ENCODE results near the gene RTL1. TPM values are rescaled to one million over a fixed set of nuclear protein-coding genes. Genes with fewer than 3 reads are reported as not detected.
A peak's percentile ranks its signal among the peaks of the same experiment; 100 is the strongest.

The RTL1 gene
- total and polyA plus RNA-seq, 2 of the 13 experiments (the other 11 are each of a cell fraction or from before 2014, with no cell fraction given): not detected

- TF ChIP-seq HNF4G (IDR thresholded peaks at IDR 0.05; ENCODE audit: borderline replicate concordance, low read depth, low read length): 0 out of 2 replicates have a peak, but pooled peaks have one; percentile 17
- no peak for TF ChIP-seq HNF4G (CRISPR knock-in tag; IDR thresholded peaks at IDR 0.05; ENCODE audit: borderline replicate concordance, low read depth)
- no peak for TF ChIP-seq ZBTB42 (CRISPR knock-in tag; IDR thresholded peaks at IDR 0.05)
- no peak for TF ChIP-seq ZNF883 (CRISPR knock-in tag; IDR thresholded peaks at IDR 0.05; ENCODE audit: not compliant biosample characterization)
- TF ChIP-seq RELA (CRISPR knock-in tag; IDR thresholded peaks at IDR 0.05): no peak
- no peak for TF ChIP-seq ZNF484 (CRISPR knock-in tag; IDR thresholded peaks at IDR 0.05; ENCODE audit: borderline replicate concordance, low read depth)
- TF ChIP-seq TAF15 (IDR thresholded peaks at IDR 0.05; ENCODE audit: low read depth, low read length, poor library complexity, severe bottlenecking): no peak
- 0 out of 2 replicates have a peak, but pooled peaks have one; percentile 25 for TF ChIP-seq PAXIP1 (CRISPR knock-in tag; conservative IDR thresholded peaks at IDR 0.05)
- peak; percentile 96 for TF ChIP-seq ZNF264 (CRISPR knock-in tag; IDR thresholded peaks at IDR 0.05)
- TF ChIP-seq HNF4A (CRISPR knock-in tag; IDR thresholded peaks at IDR 0.05): peak; percentile 76
- TF ChIP-seq RARA (CRISPR knock-in tag; IDR thresholded peaks at IDR 0.05): no peak
- TF ChIP-seq RAD51 (IDR thresholded peaks at IDR 0.05; ENCODE audit: borderline replicate concordance): no peak
- TF ChIP-seq SMAD3 (CRISPR knock-in tag; IDR thresholded peaks at IDR 0.05): no peak
- 0 out of 2 replicates have a peak, but pooled peaks have one; percentile 24 for TF ChIP-seq ZSCAN25 (CRISPR knock-in tag; IDR thresholded peaks at IDR 0.05)
- TF ChIP-seq RORA (CRISPR knock-in tag; IDR thresholded peaks at IDR 0.05): no peak
- TF ChIP-seq, protein P1, sequence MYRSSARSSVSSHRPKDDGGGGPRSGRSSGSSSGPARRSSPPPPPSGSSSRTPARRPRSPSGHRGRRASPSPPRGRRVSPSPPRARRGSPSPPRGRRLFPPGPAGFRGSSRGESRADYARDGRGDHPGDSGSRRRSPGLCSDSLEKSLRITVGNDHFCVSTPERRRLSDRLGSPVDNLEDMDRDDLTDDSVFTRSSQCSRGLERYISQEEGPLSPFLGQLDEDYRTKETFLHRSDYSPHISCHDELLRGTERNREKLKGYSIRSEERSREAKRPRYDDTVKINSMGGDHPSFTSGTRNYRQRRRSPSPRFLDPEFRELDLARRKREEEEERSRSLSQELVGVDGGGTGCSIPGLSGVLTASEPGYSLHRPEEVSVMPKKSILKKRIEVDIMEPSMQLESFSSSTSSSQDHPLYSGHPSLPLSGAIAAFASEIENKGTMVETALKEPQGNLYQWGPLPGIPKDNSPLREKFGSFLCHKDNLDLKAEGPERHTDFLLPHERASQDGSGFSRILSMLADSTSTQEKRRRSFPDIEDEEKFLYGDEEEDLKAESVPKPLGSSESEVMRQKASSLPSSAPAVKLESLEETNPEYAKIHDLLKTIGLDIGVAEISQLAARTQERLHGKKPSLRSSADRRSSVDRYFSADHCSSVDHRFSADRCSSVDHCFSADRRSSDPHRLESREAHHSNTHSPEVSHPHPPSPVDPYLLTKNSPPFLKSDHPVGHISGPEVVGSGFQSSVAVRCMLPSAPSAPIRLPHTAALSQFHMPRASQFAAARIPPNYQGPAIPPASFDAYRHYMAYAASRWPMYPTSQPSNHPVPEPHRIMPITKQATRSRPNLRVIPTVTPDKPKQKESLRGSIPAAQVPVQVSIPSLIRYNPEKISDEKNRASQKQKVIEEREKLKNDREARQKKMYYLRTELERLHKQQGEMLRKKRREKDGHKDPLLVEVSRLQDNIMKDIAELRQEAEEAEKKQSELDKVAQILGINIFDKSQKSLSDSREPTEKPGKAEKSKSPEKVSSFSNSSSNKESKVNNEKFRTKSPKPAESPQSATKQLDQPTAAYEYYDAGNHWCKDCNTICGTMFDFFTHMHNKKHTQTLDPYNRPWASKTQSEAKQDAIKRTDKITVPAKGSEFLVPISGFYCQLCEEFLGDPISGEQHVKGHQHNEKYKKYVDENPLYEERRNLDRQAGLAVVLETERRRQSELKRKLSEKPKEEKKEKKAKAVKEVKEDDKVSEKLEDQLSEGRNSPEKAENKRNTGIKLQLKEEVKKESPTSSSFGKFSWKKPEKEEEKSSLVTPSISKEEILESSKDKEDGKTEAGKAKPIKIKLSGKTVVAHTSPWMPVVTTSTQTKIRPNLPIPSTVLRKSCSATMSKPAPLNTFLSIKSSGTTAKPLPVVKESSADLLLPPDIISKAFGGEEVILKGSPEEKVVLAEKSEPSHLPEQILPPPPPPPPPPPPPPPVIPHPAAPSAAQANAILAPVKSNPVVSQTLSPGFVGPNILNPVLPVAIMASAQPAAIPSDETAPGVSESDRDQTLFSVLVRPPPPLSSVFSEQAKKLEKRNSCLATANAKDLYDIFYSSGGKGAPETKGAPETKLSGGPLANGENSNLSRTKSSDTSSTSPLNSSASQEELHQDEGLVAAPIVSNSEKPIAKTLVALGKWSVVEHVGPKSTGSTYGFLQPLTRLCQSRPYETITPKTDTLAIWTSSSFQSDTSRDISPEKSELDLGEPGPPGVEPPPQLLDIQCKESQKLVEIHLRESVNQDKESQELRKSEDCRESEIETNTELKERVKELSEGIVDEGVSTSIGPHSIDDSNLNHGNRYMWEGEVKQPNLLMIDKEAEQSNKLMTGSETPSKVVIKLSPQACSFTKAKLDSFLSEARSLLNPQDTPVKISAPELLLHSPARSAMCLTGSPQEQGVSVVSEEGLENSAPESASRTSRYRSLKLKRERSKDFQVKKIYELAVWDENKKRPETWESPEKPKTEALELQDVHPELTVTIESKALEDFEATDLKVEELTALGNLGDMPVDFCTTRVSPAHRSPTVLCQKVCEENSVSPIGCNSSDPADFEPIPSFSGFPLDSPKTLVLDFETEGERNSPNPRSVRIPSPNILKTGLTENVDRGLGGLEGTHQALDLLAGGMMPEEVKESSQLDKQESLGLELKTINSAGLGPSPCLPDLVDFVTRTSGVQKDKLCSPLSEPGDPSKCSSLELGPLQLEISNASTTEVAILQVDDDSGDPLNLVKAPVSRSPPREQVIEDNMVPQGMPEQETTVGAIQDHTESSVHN (CRISPR knock-in tag; IDR thresholded peaks at IDR 0.05): no peak
- TF ChIP-seq LRRFIP1 (CRISPR knock-in tag; conservative IDR thresholded peaks at IDR 0.05): no peak
These were observed 49.1 kb downstream of the RTL1 start (continued) for GRCh38 chr14:100854435-100854834.
